HG03139 (cell line): Measurements from ENCODE around the gene CBX8.
A peak's percentile ranks its signal among the peaks of the same experiment; 100 is the strongest.
"Not testable (repeated sequence)": the region's sequence is repeated elsewhere in the genome, so short reads cannot be mapped to it uniquely, and the experiment has no call there.

Experiments used
- ATAC-seq: cut with Tn5 transposase; IDR thresholded peaks from one replicate; pipeline ENCODE4 v1.9.1; 2021; ENCODE audit not compliant: unreplicated experiment

Gene CBX8

DNA sequence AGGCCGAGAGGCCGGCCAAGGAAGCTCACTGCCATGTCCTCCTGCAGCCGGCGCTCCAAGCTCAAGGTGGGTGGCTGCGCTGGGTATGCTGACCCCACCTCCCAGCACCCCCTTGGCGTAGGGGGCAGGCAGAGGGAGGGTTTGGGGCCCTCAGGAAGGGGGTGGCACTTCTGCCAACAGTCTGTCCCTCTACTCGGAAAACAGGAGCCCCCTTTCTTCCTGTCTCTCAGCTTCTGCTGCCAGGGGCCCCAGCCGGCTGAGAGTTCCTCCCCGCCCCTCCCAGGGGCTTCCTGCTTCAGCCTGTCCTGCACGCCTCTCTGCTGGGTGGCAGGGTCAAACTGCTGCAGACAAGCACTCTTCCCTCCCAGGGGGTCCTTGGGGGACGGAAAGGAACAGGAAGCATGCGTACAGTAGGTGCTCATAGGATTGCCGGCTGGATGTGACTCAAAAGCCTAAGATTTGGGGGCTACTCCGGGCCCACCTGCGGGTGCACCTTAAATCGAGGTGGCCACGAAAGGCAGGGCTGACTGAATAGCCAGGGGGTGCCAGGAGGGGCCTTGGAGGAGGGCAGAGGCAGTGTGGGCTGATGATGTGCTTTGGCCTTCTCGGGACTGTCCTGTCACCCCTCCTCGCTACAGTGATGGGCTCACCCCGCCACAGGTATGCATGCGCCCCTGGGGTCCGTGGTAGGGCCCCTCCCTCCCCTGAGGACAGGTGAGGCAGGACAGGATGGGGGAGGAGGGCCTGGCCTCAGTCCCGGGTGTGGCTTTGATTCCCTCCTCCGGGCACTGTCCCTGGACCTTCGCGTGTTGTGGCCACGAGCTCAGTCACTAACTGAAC lies 14.9 kb downstream of the CBX8 start:
- ATAC-seq, result no peak

DNA sequence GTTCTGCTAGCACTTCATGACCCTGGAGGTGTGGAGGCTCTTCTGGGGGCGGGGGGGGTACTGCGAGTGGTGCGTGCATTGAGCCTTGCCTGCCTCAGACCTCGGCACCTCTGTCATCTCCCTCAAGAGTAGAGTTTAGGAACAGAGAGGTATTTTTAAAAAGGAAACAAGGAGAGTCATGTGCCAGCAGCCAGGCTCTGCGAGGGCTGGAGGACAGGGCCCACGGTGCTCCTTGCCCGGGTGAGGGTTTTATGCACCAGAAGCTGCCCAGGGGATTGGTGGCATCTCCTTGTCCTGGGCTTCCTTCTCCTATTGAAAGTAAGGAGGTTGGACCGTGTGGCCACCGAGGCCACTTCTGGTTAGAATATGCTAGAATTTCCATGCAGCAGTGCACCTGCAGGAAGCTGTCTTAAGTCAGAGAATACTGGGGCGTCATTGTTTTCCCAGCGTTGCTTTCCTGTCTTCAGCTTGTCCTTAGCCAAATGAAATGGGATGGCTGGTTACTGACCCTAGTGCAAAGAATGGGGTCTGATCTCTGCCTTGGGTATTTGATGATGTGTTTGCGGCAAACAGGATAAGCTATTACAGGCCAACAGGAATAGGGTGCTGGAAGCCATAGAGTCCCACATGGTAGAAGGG lies 15.7 kb downstream of the CBX8 start:
- ATAC-seq, result no peak

DNA sequence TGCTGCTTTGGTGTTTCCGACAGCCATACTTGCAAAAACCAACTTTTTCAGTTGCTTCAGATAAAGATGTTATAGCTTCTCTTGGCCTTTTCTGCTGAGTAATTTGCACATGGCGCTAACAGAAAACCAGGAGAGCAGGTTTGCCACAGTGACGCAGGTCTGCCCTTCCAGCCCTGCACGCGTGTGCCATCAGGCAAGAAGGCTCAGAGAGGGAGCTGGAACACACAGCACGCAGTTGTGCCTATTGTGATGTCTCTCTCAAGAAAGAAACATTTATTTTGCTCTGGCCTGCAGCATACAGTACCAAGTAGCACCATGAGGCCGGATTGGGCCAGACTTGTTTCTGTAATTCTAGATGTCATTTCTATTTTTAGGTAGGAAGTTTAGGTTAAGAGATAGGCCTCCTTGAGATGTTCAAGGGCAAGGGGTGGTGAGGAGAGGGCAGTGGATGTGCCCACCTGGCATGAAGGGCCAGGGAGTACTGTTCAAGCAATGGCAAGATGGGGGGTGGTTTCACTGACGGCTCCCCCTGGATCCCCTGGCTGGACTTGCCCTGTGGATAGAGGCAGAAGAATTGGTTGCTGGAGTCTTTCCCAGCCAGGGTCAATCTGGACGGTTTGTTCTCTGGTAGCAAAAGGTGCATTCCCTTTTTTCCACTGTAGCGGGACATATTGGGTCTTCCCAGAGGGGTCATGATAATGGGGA lies 17.1 kb downstream of the CBX8 start:
- ATAC-seq, result no peak

DNA sequence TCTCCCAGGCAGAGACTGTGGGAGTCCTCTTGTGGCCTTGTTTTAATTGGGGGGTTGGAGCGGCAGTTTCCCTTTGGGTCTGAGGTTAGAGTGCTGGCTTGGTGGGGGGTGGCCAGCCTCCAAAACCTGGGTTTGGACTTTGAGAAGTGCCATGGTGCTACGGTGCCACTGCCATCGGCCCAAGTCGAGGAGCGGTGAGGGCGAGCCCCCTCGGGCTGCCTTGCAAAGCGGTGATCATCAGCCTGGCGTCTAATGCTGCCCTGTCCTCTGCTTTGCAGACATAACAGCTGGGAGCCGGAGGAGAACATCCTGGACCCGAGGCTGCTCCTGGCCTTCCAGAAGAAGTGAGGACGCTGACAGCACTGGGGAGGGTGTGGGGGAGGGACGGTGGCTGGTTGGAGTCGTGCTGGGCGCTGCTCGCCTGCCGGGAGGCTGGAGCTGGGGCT lies 17.8 kb downstream of the CBX8 start:
- no peak for ATAC-seq

DNA sequence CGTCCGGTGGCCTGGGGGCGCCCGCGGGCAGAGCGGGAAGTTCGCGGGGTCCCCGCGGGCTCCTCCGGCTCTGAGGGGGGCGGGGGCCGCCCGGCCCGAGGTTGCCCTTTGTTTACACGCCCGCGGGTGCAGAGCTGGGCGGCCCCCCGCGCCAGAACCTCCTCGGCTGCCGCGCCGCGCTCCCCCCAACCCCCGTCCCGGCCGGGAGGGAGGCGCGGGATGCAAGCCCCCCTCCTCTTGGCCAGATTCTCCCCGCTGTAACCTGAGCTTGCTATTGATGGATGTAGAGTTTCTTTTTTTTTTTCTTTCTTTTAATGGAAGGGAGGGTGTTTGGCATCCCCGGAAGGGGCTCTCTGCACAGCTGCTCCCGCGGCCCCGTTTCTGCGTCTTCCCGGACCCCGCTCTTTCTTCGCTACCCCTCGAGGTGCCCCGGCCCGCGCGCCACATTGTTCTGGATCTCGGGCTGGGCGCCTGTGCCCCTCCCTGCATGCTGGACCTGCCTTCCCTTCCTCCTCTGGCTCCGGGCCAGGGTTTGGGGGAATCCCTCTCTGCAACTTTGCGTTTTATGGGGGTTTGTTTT lies 18.3 kb downstream of the CBX8 start:
- peak; percentile 12 for ATAC-seq

DNA sequence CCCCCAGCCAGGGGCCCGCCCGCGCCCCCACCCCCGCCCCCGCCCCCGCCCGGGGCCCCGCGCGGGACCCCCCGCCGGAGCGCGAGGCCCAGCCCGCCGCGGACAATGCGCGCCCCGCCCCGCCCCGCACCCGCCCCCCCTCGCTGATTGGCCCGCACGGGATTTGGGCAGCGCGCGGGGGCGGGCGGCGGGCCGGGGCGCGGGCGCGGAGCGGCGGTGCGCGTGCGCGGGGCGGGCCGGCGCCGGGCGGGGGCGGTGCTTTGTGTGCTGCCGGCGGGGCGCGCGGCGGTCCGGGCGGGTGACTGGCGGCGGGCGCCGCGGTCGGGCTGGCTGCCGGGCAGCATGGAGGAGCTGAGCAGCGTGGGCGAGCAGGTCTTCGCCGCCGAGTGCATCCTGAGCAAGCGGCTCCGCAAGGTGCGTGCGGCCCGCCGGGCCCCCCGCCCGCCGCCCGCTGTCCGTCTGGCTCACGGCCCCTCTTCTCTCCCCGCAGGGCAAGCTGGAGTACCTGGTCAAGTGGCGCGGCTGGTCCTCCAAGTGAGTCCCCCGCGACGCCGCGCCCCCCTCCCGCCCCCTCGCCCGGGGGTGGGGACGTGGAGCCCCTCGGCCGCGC lies 18.9 kb downstream of the CBX8 start, which contains the start of gene CBX2:
Gene CBX2 (plus strand): TSS at position 255 of the 610 bp plus-strand sequence. CDS start 88 bp downstream, at position 343.
- peak; percentile 60 for ATAC-seq

DNA sequence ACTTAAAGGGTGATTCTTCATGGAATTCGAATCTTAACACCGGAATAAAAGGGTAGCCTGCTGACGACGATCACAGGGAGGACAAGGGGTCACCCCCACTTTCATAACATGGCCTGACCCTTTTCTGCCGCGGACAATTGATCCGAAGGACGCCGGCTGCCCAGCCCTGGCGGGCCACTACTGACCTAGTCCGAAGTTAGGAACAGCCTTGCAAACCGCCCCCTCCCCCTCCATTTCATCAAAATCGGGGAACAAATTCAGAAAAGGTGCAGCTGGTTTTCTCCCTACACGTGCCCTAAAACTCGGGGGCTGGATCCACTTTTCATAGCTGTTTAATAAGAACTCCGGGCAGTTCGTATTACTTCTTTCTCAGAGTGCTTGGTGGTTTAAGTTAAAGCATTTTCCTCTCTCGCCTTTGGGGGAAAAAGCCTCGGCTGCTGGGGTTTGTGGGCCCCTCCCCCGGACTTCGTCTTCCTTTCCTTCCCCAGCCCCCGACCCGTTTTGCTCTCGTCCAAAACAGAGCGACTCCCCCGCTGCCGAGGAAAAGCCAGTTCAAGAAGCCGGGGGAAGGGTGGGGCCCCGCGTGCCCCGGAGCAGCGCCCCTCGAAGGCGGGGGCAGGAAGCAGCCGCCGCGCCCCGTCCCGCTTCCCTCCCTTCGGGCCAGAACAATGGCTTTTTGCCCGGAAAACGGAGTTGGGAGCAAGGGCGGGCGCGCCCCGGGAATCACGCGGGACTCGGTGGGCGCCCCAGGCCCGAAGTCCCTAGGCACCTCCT lies 19.6 kb downstream of the CBX8 start:
- ATAC-seq, result peak; percentile 18

DNA sequence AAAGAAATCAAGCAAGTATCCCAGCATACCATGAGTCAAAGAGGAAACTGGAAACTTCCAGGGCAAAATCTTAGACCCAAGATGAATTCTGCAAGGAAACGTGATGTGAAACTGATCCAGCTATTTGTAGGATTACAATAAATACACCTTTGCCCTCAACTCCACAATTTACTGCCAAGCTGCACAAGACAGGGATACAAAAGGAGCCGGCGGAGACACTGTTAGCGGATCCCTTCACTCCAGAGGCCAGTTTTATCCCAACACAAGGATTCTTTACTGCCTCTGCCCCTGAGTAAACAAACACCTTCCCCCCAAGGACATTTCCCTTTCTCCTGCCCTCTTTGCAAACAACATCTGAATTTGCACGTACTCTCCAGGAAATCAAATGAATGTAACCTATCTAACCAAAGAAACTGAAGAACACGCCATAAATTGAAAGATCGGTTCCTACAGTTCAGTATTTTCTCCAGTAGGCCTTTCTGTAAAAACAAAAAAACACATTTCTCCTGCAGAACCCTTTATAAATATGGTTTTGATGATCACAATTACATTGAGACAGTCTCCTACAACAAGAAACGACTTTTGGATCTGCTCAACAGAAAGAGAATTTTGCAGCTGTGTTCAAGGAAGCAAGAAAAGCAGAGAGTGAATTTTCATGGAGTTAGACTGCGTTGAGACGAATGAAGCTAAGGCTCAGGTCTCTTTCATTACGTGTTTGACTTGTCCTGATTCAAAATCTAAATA lies 20.3 kb downstream of the CBX8 start:
- ATAC-seq, result no peak

DNA sequence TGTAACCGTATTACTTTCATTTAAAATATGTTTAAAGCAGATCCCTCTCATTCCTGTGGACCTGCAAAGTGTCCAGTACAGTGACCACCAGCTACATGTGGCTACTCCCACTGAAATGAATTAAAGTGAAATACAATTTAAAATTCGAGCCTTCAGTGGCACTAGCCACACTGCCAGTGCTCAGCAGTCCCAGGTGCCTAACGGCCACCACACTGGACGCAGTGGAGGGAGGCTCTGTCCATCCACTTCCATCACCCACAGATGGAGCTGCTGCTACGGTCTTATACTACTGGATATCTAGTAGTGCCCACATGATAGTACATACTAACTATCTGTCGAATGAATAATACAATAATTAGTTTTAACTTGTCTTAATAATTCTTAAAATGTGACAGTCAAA lies 21.2 kb downstream of the CBX8 start:
- ATAC-seq, result no peak

DNA sequence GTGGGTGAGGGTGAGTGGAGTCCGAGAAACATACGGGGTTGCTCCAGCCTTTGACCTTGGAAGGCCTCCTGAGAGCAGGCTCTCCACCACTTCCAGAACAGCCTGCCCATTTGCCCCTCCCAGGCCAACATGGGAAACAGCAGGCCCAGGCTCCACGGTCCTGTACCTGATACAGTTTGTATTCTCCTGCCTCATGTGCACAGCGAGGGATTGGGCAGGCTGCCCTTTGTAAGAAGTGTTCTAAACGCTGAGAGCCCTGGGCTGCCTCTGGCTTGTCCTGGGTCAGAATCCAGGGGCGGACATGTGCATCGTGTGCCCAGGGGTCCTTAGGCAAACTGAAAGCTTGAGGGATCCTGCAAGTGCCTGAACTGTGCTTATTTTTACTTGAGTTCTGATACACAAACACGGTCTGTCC lies 22.3 kb downstream of the CBX8 start:
- ATAC-seq, result no peak

DNA sequence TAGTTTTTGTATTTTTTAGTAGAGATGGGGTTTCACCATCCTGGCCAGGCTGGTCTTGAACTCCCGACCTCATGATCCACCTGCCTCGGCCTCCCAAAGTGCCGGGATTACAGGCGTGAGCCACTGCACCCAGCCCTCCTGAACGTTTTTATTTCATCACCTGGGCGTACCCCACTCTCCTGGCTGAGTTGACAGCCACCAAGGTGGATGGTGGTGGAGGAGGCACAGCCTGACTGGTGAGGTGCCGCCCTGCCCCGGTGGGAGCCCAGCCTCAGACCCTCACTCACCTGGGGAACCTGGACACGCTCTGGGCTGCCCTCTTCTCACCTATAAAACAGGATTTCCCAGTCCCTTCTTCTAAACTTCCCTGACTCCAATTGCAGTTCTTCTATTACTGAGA lies 24.2 kb downstream of the CBX8 start:
- ATAC-seq, result not testable (repeated sequence)

DNA sequence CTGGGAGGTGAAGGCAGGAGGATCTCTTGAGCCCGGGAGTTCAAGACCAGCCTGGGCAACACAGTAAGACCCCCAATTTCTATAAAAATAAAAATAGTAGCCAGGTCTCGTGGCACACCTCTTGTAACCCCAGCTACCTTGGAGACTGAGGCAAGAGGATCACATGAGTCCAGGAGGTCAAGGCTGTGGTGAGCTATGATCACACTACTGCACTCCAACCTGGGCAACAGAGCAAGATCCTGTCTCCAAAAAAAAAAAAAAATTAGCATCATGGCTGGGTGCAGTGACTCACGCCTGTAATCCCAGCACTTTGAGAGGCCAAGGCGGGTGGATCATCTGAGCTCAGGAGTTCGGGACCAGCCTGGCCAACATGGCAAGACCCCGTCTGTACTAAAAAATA lies 25.6 kb downstream of the CBX8 start:
- no peak for ATAC-seq

DNA sequence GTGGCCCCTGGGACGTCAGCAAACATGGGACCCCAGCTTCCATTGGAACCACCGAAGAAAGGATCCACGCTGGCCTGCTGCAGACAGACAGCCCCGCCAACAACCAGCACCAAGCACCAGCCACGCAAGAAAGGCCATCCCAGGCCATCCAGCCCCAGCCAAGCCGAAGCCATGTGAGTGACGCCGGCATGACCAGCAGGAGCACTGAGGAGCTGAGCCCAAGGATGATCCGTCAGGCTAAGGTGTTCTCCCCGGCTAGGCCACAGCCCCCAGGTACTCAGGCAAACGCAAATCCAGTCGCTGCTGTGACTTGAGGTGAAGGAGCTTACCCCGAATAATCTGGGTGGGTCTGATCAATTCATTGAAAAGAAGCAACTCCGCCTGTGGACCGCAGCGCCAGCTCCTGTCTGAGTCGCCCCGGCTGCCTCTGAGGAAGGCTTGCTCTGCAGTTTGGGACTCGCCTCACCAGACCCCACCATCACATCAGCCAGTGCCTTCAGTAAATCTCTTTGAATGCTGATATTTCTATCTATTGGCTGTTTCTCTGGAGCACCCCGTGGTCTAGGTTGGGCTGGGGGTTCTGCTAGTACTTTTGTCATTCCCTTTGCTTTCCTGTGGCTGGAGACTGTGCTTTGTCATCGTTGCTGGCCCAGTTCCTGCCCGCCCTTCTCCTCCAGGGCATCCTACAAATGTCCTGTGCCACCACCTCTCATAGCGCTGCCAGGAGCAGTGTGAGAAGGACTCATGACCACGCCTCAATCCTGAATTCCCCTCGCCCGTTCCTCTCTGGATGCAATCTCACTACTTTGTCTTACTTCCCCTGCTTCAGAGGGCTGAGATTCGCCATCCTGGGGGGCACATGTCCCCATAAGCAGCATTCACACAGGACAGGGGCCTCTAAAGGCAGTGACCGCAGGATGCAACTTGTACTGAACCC lies 27.0 kb downstream of the CBX8 start:
- no peak for ATAC-seq

DNA sequence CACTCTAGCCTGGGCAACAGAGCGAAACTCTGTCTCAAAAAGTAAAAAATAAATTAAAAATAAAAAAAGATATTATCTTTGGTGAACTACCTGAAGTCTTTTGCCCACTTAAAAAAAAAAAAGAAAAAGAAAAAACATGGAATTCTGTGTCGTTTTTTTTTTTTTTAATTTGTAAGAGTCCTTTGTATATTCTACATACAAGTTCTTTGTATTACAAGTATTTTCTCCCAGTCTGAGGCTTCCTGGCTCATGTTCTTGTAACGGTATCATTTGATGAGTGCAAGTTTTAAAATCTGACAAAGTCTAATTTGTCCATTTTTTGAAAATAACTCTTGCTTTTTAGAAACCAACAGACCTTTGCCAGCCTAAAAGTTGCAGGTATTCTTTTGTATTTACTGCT lies 31.2 kb downstream of the CBX8 start:
- no peak for ATAC-seq

DNA sequence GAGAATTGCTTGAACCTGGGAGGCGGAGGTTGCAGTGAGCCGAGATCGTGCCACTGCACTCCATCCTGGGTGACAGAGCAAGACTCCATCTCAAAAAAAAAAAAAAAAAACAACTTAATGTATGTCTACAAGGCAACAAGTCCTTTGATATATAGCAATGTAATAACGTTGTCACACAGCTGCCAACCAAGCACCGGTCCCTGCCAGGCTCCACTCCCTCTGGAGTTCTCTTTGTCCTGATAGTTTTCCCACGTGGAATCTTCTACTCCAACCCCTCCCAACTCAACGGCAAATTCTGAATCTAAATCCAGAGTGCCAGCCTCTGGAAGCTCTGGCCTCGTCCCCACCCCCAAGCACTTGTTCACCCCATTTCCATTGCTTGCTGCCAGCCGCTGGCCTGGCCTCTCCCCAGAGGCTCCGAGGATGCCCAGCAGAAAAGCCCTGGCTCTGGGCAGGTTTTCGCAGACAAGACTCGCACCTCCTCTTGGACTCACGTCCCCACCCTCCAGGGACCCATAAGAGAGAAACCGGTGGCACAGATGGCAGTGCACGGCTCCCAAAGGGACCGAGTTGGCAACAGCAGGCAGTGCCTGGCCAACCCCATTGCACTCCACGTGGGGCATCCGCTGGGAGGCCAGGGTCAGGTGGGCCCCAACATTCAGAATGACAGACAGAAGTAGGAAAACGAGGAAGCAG lies 34.8 kb downstream of the CBX8 start:
- ATAC-seq, result no peak

DNA sequence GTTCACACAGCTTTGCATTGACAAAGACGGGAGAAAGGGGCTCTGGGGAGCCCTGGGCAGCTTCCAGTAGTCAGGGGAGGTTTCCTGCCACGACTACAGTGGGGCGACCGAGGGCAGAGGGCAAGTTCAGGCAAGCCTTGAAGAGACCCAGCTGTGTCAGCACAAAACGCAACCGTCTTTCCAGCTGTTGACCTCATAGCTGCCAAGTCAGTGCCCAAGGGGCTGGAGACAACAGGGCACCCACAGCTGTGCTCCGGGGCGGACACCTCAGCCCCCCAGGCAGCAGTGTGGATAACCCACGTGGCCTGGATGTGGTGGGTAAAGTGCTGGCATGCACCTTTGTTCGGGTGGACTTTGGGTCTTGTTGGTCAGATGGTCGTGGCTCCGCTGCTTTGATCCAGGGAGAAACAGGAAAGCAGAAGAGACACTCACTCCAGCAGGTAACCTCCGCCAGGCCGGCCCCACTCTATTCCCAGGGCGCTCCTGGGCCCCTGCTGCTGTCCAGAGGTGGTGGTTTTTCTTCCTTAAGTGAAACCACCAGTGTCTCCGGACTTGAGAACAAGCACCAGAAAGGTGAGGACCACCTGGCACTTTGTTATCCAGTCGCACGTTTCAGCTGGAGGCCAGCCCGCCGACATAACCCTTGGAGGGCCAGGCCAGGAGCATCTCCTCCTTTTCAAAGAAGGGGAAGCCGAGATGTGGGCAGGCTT lies 36.5 kb downstream of the CBX8 start:
- no peak for ATAC-seq

DNA sequence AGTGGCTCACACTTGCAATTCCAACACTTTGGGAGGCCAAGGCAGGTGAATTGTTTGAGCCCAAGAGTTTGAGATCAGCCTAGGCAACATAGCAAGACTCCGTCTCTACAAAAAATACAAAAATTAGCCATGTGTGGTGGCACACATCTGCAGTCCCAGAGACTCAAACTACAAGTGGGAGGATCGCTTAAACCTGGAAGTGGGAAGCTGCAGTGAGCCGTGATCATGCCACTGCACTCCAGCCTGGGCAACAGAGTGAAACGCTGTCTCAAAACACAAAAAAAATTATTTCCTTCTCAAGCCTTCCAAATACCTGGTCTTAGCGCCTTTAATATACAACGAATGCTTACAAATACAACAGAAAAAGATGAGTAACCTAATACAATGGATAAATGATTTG lies 38.6 kb downstream of the CBX8 start:
- ATAC-seq, result no peak
